GM12892 (cell line): ENCODE measurements around the gene MAGI2.

ENCODE experiments used
- DNase-seq: peaks from one replicate; pipeline ENCODE4 v3.0.0; 2011; ENCODE audit not compliant: insufficient read length
- FAIRE-seq: peaks from 2 replicates; lab custom pipeline; 2011; peaks lifted over from hg19 to GRCh38; lab: Jason Lieb, UNC
- POLR2A ChIP-seq: IDR thresholded peaks from 2 replicates; pipeline ENCODE4 v1.6.1; 2011; ENCODE audit warnings: low read depth, low read length, control low read depth
- POLR2AphosphoS5 ChIP-seq: IDR thresholded peaks from 2 replicates; pipeline ENCODE4 v1.6.1; 2011; ENCODE audit warnings: low read depth, low read length, control low read depth
- TAF1 ChIP-seq: IDR thresholded peaks from 2 replicates; pipeline ENCODE4 v1.6.1; 2011; ENCODE audit warnings: low read depth, mild to moderate bottlenecking, control low read depth, low read length, borderline replicate concordance

The MAGI2 gene

DNA sequence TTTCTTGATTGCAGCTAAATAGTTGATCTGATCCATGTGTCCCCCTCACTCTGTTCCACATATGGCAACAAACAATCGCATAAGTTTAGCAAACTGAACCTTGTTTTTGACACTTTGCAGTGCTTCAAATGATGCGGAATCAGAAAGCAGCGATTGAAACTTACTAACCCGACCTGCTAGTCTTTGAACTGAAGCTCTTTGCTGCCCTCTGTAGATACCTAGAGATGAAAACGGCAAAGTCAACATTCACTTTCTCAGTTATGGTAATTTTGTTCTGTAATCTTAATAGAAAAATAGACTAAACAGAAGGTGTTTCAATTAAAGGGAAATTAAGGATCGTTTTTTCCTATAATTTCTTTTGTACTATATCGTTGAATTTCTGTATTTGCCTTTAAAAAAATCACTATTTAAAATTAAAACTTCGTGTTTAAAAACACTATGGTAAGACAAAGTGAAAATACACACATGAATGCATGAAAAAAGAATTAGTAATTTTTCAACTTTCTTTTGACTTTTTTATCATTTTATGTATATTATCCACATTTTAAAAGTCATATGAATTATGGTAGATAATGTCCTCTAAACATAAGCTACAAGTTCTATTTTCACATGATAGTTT is 276.5 kb downstream of the MAGI2 start:
- no peak for TF ChIP-seq TAF1
- TF ChIP-seq POLR2AphosphoS5: no peak
- no peak for TF ChIP-seq POLR2A
- DNase-seq (no peak), FAIRE-seq (no peak)

DNA sequence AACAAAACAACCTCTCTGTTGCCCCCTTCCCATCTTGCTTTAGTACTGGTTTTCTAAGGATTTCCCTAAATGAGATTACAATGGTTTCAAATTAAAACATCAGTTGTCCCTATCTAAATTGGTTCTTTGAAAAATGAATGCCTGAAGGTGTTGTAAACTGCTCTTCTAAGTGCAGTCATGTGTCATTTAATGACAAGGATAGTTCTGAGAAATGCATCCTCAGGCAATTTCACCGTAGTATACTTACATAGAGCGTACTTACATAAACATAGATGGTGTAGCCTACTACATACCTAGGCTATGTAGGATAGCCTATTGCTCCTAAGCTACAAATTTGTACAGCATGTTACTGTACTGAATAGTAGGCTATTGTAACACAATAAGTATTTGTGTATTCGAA is 278.1 kb downstream of the MAGI2 start:
- no peak for DNase-seq
- TF ChIP-seq TAF1 (no peak), POLR2A (no peak)
- FAIRE-seq: no peak

GRCh38 chr7:79165225-79165624 is 288.2 kb downstream of the MAGI2 start:
- DNase-seq: no peak
- FAIRE-seq: no peak

GRCh38 chr7:79159040-79159664 is 294.3 kb downstream of the MAGI2 start:
- DNase-seq (no peak), FAIRE-seq (no peak)
- no peak for TF ChIP-seq POLR2A
- no peak for TF ChIP-seq POLR2AphosphoS5
- TF ChIP-seq TAF1: no peak

More at GRCh38 chr7:79165225-79165624, 288.2 kb downstream of the MAGI2 start:
- no peak for TF ChIP-seq TAF1
- no peak for TF ChIP-seq POLR2A
- TF ChIP-seq POLR2AphosphoS5: no peak

GRCh38 chr7:79157281-79157680 is 296.2 kb downstream of the MAGI2 start:
- TF ChIP-seq POLR2A (no peak), POLR2AphosphoS5 (no peak), TAF1 (no peak)
- no peak for DNase-seq
- no peak for FAIRE-seq

GRCh38 chr7:79149831-79150230 is 303.6 kb downstream of the MAGI2 start:
- TF ChIP-seq POLR2AphosphoS5 (no peak), POLR2A (no peak), TAF1 (no peak)
- no peak for FAIRE-seq
- no peak for DNase-seq

GRCh38 chr7:79142706-79143105 is 310.8 kb downstream of the MAGI2 start:
- DNase-seq (no peak), FAIRE-seq (no peak)
- TF ChIP-seq POLR2A (no peak), TAF1 (no peak), POLR2AphosphoS5 (no peak)

DNA sequence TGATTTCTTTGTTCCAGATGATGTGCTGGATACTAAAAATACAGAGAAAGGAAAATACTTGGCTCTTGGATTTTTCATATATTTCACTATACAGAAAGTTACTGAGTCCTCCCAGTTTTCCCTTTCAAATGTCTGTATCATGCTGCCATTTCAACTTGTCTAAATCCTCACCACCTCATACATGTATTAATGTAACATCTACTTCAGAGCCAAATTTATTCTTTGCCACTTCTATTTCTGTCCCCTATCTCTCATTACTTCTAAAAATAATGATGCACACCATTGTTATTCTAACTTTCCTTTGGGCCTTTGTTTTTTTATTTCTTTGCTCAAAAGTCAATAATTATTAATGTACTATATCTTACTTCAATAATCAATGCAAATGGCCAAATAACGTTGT is 312.2 kb downstream of the MAGI2 start:
- FAIRE-seq (no peak), DNase-seq (no peak)
- TF ChIP-seq POLR2A (no peak), TAF1 (no peak), POLR2AphosphoS5 (no peak)

- no peak for DNase-seq
- no peak for TF ChIP-seq TAF1
- TF ChIP-seq POLR2A: no peak
- TF ChIP-seq POLR2AphosphoS5: no peak
- FAIRE-seq: no peak
Measured at GRCh38 chr7:79137942-79138341, 315.5 kb downstream of the MAGI2 start.

GRCh38 chr7:79132844-79133451 is 320.5 kb downstream of the MAGI2 start:
- FAIRE-seq: no peak

DNA sequence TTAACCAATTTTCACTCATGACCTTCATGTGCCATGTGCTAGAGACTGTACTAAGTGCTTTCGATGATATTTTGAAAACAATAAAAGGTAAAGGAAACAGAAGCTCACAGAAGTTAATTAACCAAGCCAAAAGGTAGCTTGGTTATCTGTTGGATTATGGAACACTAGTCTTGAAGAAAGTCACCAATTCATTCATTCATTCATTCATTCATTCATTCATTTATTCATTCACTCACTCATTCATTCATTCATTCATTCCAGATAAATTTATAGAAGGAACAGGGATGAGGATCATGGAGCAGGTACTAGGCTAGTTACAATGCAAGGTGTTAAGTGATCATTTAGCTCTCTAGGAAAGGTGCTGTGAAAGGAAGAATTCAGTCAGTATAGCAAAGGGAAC is 322.8 kb downstream of the MAGI2 start:
- DNase-seq (no peak), FAIRE-seq (no peak)
- TF ChIP-seq POLR2AphosphoS5 (no peak), TAF1 (no peak), POLR2A (no peak)

More at GRCh38 chr7:79132844-79133451, 320.5 kb downstream of the MAGI2 start:
- TF ChIP-seq POLR2AphosphoS5 (no peak), POLR2A (no peak), TAF1 (no peak)
- no peak for DNase-seq
